Measurements from ENCODE around the gene PRDX1.

The PRDX1 gene

DNA sequence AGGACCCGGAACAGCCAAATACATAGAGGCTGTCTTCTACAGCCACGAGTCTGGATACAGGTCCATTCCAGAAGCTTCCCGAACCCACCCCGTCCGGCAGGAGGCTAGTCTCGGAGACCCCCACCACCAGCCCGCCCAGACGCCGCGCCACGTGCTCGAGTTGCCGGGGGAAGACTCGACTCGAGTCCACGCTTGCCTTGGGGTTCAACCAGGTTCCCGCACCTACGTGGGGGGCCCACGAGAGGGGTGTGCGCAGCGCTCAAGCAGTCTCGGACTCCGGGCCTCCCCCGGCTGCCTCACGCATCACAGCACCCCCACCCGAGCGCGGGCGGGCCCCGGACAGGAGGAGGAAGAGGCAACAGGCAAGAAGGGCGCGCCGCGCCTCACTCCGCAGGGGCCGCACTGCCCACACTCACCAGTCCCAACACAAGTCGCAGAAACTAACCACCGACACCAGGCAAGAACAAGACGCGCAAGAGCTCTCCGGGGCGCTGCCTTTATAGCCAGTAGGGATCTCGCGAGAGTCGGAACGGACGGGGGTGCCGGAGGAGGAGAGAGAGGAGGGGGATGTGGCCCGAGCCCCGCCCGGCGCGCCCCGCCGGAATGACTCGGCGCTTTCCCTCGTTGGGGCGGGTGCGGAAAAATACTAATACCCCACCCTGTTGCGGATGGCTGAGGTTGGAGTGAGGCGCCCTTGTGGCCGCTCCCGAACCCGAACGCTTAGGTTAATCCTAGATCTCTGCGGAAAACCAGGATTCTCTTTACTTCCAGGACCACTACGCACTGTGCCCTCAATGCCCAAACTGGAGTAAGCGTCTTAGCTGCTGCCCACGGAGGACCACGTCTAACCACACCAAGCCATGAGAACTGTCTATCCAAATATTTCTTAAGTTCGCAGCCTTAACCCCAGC lies at the start of gene PRDX1:
PRDX1 (minus strand) TSS at position 472 of the 911 bp plus-strand sequence. CDS start 2,841 bp downstream, outside the sequence.
- H3K4me3 Mint-ChIP-seq, result peak within 1 kb of the TSS; percentile 96
- H3K9me3 Mint-ChIP-seq, result no peaks in the 10 kb centered on the region
- peaks cover 58% of the 10 kb centered on the region for H3K36me3 Mint-ChIP-seq
- H3K27ac Mint-ChIP-seq, result peak within 1 kb of the TSS; percentile 97
- DNase-seq (ENCODE audit: low spot score in 2 of 2) (peak; percentile 99 to 100), ATAC-seq (peak; percentile 89)
- H3K4me1 Mint-ChIP-seq, result peaks cover 37% of the 10 kb centered on the region

DNA sequence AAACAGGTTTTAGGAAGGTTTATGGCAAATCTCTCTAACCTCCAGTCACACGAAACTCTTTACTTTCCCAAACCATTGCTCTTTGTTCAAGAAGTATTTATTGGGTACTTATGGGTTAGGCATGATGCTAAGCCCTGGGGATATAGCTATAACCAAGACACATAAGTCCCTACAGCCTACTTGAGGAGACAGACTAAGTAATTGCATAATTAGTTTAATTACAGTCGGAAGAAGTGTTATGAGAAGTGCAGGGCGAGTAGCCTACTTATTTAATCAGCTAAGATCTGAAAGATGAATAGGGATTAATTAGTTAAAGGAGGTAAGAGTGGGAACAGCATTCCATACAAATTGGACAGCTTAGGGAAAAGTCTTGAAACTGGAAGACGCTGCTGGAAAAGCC lies 48.9 kb upstream of the PRDX1 start:
- DNase-seq (ENCODE audit: low spot score in 2 of 2), result no peak
- Mint-ChIP-seq H3K9me3 (no peaks in the 10 kb centered on the region), H3K36me3 (peaks cover 53% of the 10 kb centered on the region), H3K4me1 (peaks cover 6% of the 10 kb centered on the region), H3K4me3 (no peak overlapping the region), H3K27ac (peak overlapping the region; percentile 32)
- no peak for ATAC-seq

DNA sequence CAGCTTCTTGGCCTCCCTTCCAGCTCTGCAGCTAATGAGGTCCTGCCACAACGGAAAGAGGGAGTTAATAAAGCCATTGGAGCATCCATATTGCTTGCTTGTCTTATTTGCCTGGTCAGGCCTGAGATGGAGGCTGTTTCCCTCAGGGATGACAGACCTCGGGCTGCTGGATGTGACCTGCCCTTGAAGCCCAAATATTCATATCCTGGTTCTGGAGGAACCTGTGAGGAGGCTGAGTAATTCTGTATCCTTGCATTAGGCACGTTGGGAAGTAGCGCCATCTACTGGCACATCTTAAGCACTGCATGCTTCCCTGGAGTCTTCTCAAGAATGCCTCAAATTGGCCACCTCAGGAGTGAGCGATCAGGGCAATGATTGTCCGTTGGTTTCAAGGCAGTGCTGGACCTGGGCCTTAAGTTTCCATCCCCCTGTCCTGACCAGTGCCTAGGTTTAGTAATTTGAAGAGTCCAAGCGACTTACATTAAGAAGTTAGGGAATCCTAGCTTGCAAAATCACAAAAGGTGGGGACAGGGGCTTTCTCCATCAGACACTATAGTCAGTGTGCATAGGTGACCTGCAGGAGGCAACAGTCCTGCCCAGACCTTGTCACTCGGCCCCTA lies 48.4 kb upstream of the PRDX1 start:
- peak overlapping the region; percentile 32 for H3K27ac Mint-ChIP-seq
- ATAC-seq (peak; percentile 93), DNase-seq (ENCODE audit: low spot score in 2 of 2) (peak; percentile 52 to 82)
- H3K4me3 Mint-ChIP-seq, result no peak overlapping the region
- H3K4me1 Mint-ChIP-seq, result peaks cover 6% of the 10 kb centered on the region
- H3K9me3 Mint-ChIP-seq, result no peaks in the 10 kb centered on the region
- peaks cover 59% of the 10 kb centered on the region for H3K36me3 Mint-ChIP-seq

DNA sequence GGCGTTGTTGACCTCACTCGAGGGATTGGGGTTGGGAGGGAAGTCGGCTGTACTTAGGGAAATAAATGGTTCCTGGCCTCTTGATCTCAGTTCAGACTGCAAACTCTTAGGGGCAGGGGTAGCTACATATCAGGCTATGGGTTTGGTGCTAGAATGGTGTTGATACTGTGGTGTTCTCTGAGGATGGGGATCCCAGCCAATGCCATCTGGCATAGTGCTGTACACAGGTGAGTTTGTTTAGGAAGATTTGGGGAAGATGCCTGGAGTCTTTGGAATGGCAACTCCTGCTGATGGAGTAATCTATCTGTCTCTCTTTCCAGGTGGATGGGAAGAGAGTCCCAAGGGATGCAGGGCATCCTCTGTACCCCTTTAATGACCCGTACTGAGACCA lies 47.9 kb upstream of the PRDX1 start:
- H3K9me3 Mint-ChIP-seq, result no peaks in the 10 kb centered on the region
- no peak overlapping the region for H3K4me3 Mint-ChIP-seq
- no peak for ATAC-seq
- DNase-seq (ENCODE audit: low spot score in 2 of 2), result no peak
- H3K27ac Mint-ChIP-seq, result peak overlapping the region; percentile 32
- H3K36me3 Mint-ChIP-seq, result peaks cover 64% of the 10 kb centered on the region
- peaks cover 6% of the 10 kb centered on the region for H3K4me1 Mint-ChIP-seq

DNA sequence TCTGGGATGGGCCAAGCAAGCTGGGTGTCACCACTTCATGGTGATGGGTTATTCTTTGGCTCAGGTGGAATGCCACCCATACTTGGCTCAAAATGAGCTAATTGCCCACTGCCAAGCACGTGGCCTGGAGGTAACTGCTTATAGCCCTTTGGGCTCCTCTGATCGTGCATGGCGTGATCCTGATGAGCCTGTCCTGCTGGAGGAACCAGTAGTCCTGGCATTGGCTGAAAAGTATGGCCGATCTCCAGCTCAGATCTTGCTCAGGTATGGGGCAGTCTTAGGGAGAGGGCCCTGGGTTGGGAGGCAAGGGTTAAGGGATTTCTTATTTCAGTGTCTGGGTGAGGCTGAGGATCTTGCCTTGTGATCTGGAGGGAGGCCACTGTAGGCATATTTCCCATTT lies 46.7 kb upstream of the PRDX1 start:
- DNase-seq (ENCODE audit: low spot score in 2 of 2) (no peak), ATAC-seq (no peak)
- H3K27ac Mint-ChIP-seq, result no peak overlapping the region
- H3K9me3 Mint-ChIP-seq, result no peaks in the 10 kb centered on the region
- H3K4me1 Mint-ChIP-seq, result peaks cover 6% of the 10 kb centered on the region
- H3K36me3 Mint-ChIP-seq, result peaks cover 75% of the 10 kb centered on the region
- H3K4me3 Mint-ChIP-seq, result no peak overlapping the region

DNA sequence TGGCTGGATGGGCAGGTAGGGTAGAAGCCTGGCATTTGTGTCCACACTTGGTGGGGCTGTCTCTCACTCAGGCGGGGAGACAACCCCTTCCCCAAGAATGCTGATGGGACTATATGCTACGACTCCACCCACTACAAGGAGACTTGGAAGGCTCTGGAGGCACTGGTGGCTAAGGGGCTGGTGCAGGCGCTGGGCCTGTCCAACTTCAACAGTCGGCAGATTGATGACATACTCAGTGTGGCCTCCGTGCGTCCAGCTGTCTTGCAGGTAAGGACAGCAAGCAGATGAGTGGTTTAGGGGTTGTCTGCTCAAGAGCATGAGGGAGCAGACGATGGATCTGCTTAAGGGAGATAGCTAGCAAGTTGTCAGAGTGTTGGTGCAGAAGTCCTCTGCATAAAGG lies 46.2 kb upstream of the PRDX1 start:
- H3K4me3 Mint-ChIP-seq, result no peak overlapping the region
- H3K36me3 Mint-ChIP-seq, result peaks cover 80% of the 10 kb centered on the region
- peaks cover 6% of the 10 kb centered on the region for H3K4me1 Mint-ChIP-seq

DNA sequence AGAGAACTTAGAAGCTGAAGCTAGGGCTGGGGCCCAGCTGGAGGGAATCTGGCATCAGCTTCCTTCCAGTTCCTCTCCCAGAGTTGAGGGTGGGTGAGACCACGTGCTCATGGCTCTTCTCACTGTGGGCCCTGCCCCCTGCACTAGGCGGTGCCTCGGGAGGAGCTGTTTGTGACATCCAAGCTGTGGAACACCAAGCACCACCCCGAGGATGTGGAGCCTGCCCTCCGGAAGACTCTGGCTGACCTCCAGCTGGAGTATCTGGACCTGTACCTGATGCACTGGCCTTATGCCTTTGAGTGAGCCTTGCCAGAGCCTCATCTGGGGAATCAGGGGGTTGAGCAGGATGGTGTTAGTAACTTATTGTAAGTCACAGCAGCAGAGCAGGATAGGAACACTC lies 45.0 kb upstream of the PRDX1 start:
- ATAC-seq (no peak), DNase-seq (ENCODE audit: low spot score in 2 of 2) (no peak)
- H3K4me1 Mint-ChIP-seq, result peaks cover 6% of the 10 kb centered on the region
- peaks cover 87% of the 10 kb centered on the region for H3K36me3 Mint-ChIP-seq
- no peak overlapping the region for H3K4me3 Mint-ChIP-seq
- no peak overlapping the region for H3K27ac Mint-ChIP-seq
- no peaks in the 10 kb centered on the region for H3K9me3 Mint-ChIP-seq

More for the DNA sequence above, 46.2 kb upstream of the PRDX1 start:
- no peak for DNase-seq (ENCODE audit: low spot score in 2 of 2)
- no peaks in the 10 kb centered on the region for H3K9me3 Mint-ChIP-seq
- no peak for ATAC-seq
- H3K27ac Mint-ChIP-seq, result no peak overlapping the region

DNA sequence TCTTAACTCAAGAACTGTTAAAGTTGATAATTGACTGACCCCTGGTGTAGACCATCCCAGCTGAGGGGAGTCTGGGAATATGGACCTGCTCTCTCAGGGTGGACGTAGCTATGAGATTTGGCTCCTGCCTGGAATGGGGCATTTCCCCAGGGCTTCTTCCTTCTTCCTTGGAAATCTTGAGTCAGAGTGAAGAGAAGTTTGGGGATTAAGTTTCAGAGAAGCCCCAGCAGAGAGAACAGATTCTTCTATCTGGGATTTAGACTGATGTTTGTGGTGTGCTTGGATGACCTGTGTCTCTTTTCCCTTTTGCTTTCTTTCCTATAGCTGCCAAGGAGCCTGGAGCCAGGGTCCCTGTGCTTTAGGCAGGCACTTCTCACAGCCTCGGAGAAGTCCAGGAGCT lies 42.2 kb upstream of the PRDX1 start:
- no peak for DNase-seq (ENCODE audit: low spot score in 2 of 2)
- H3K27ac Mint-ChIP-seq, result no peak overlapping the region
- no peaks in the 10 kb centered on the region for H3K4me1 Mint-ChIP-seq
- H3K4me3 Mint-ChIP-seq, result no peak overlapping the region
- ATAC-seq, result no peak
- peaks cover 99% of the 10 kb centered on the region for H3K36me3 Mint-ChIP-seq
- no peaks in the 10 kb centered on the region for H3K9me3 Mint-ChIP-seq

DNA sequence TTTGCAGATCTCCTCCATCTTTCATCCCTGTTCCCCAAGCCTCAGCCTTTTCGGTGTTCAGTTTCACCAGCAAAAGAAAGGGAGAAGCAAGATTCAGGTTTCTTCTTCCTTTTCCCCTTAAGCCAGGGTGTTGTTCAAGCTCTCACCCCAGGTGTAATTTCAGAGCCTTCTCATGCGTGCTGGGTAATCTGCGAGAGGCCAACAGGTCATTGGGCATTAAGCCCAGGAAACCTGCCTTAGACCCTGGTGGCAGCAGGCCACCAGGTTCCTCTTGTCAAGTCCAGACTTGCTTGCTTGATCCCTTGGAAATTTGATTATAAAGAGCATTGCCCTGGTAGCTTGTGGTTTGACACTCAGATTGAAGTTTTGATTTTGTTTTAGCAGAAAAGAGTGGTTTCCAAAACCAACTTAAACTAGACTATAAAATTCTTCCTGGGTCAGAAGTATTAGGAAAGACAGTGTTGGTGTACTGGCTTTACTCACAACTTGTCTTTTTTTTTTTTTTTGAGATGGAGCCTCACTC lies 35.8 kb upstream of the PRDX1 start:
- H3K36me3 Mint-ChIP-seq, result peaks cover 87% of the 10 kb centered on the region
- H3K4me3 Mint-ChIP-seq, result no peak overlapping the region
- DNase-seq (ENCODE audit: low spot score in 2 of 2), result no peak
- ATAC-seq, result no peak
- H3K4me1 Mint-ChIP-seq, result peaks cover 9% of the 10 kb centered on the region
- H3K9me3 Mint-ChIP-seq, result no peaks in the 10 kb centered on the region
- peak overlapping the region; percentile 76 for H3K27ac Mint-ChIP-seq

DNA sequence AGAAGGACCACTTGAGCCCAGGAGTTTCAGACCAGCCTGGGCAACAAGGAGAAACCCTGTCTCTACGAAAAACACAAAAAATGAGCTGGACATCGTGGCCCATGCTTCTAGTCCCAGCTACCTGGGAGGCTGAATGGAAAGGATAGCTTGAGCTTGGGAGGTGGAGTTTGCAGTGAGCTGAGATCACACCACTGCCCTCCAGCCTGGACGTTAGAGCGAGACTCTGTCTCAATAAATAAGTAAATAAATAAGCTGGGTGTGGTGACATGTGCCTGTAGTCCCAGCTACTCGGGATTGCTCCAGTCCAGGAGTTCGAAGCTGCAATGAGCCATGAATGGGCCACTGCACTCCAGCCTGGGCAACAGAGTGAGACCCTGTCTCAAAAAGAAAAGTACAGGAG lies 32.5 kb upstream of the PRDX1 start:
- ATAC-seq, result no peak
- peaks cover 62% of the 10 kb centered on the region for H3K36me3 Mint-ChIP-seq

DNA sequence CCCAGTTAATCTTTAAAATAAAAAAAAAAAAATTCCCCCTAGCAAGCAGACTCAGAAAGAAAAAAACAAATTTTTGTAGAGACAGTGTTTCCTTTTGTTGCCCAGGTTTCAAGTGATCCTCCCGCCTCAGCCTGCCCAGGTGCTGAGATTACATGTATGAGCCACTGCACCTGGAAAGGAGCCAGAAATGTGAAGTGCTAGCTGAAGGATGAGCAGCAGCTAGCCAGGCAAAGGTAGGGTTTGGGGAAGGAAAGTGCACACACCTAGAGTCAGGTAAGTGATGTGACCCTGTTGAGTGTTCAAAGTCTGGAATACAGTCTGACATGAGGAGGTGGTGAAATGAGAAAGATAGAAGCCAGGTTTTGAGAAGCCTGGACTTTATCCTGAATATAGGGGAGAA lies 30.6 kb upstream of the PRDX1 start:
- Mint-ChIP-seq H3K27ac (peak overlapping the region; percentile 15), H3K4me1 (peaks cover 24% of the 10 kb centered on the region), H3K36me3 (peaks cover 51% of the 10 kb centered on the region), H3K4me3 (peak overlapping the region; percentile 93), H3K9me3 (no peaks in the 10 kb centered on the region)
- DNase-seq (ENCODE audit: low spot score in 2 of 2), result no peak
- ATAC-seq, result no peak

More for the DNA sequence above, 32.5 kb upstream of the PRDX1 start:
- Mint-ChIP-seq H3K4me1 (peaks cover 28% of the 10 kb centered on the region), H3K9me3 (no peaks in the 10 kb centered on the region), H3K27ac (no peak overlapping the region), H3K4me3 (no peak overlapping the region)
- no peak for DNase-seq (ENCODE audit: low spot score in 2 of 2)

DNA sequence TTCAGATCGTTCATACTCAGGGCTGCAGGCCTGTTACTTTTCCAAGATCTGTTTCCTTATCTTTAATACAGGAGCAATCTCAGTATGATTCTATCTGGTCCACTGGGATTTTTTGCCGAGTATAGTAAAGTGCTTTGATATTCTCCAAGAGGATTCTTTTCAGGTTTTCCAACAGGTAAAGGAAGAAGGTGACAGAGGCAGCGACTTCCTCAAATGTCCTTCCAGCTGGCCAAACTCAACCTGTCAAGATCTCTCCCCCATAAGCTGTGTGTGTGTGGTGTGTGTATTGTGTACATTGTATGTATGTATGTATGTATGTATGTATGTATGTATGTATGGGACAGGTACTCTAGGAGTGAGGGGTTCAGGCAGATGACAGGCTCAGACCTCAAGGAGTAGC lies 30.0 kb upstream of the PRDX1 start:
- Mint-ChIP-seq H3K36me3 (peaks cover 48% of the 10 kb centered on the region), H3K9me3 (no peaks in the 10 kb centered on the region), H3K4me1 (peaks cover 22% of the 10 kb centered on the region), H3K4me3 (peak overlapping the region; percentile 93), H3K27ac (peak overlapping the region; percentile 90)
- ATAC-seq (no peak), DNase-seq (ENCODE audit: low spot score in 2 of 2) (no peak)

DNA sequence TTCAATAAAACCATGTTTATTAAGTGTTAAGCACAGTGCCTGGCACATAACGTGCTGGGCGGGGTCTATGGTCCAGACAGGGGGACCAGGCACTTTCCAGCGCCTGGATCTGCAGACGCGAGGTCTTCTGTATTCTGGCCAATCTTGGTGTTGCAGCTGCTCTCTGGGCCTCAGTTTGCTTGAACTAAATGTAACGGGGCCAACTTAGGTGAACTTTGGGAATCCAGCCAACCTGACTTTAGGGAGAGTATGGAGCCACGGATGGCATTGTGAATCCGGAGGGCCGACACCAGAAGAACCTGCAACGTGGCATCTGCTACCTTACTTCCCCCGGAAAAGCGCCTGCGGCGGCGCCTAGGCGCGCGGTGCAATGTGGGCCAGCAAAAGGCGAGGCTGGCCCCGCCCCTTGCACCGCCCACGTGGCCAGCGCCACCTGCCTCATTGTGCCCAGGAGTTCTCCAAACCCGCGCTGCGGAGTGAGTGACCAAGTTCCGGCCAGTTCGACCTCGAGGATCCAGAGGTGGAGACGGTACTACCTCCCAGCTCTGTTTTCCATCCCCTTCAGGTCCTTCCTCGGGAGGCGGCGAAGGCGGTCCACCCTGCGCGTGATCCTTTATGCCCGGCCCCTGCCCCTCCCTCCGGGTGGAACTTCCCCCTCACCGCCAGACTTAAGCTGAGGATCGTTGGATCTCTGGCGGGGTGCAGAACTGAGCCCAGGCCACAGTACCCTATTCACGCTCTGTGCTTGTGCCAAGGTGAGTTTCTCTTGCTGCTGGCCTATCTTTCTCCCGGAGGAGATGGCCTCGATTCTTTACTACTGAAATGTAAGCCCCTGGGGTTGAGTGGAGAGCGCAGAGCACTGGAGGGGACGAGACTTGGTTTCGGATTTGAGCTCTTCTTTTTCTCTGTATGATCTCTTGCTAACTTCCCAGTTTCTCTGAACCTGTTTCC lies 29.0 kb upstream of the PRDX1 start, which contains the start of gene AKR1A1:
AKR1A1 (plus strand) TSS at position 426 of the 951 bp plus-strand sequence. CDS start 10,969 bp downstream, outside the sequence.
- H3K4me3 Mint-ChIP-seq, result peak within 1 kb of the TSS; percentile 93
- peaks cover 40% of the 10 kb centered on the region for H3K36me3 Mint-ChIP-seq
- ATAC-seq, result peak; percentile 96
- H3K4me1 Mint-ChIP-seq, result peaks cover 24% of the 10 kb centered on the region
- no peaks in the 10 kb centered on the region for H3K9me3 Mint-ChIP-seq
- peak within 1 kb of the TSS; percentile 90 for H3K27ac Mint-ChIP-seq
- peak; percentile 85 to 92 for DNase-seq (ENCODE audit: low spot score in 2 of 2)

DNA sequence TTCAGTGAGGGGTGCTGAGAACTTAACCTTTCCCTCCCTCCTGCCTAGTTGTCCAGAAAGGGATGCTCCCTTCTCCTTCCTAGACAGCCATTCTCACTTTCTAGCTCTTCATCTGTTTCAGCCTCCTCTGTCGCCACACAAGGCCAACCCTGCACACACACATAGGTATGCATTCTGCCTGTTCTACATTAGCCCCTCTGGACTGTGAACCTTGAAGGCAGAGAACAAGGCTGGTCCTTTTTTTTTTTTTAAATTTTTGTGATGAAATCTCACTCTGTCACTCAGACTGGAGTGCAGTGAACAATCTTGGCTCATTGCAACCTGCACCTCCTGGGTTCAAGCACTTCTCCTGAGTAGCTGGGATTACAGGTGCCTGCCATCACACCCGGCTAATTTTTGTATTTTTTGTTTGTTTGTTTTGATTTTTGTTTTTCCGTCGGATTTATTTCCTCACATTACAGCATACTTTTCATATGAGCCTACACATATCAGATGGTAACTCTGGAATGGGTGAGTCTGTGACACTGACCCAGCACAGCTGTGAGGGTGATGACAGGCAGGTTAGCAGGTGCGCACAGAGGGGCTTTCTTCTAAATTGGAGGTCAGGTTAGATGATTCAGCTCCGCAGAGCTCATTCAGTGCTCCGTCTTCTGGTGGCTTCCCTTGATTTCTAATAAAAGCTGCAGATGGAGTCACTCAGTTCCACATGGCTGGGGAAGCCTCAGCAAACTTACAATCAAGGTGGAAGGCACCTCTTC lies 24.0 kb upstream of the PRDX1 start:
- no peak overlapping the region for H3K4me3 Mint-ChIP-seq
- DNase-seq (ENCODE audit: low spot score in 2 of 2) (no peak), ATAC-seq (no peak)
- H3K36me3 Mint-ChIP-seq, result peaks cover 6% of the 10 kb centered on the region
- H3K27ac Mint-ChIP-seq, result peak overlapping the region; percentile 56
- peaks cover 36% of the 10 kb centered on the region for H3K4me1 Mint-ChIP-seq
- H3K9me3 Mint-ChIP-seq, result no peaks in the 10 kb centered on the region

Data from stimulated activated effector memory CD8-positive, alpha-beta T cell treated with anti-CD3 and anti-CD28 coated beads, Interleukin-12 subunit alpha, Interleukin-12 subunit beta, amount 100 ng/mL, for 72 hours (primary cell).